HG03103 (cell line): ENCODE results near the gene EXT2.

Experiments used
- ATAC-seq: cut with Tn5 transposase; IDR thresholded peaks from one replicate; pipeline ENCODE4 v1.9.1; 2021; ENCODE audit warnings: low read depth; ENCODE audit not compliant: unreplicated experiment

Gene EXT2

GRCh38 chr11:44192462-44193100 is 97.1 kb downstream of the EXT2 start:
- ATAC-seq, result no peak

- ATAC-seq, result no peak
Measured at GRCh38 chr11:44193856-44194255, 98.4 kb downstream of the EXT2 start.

DNA sequence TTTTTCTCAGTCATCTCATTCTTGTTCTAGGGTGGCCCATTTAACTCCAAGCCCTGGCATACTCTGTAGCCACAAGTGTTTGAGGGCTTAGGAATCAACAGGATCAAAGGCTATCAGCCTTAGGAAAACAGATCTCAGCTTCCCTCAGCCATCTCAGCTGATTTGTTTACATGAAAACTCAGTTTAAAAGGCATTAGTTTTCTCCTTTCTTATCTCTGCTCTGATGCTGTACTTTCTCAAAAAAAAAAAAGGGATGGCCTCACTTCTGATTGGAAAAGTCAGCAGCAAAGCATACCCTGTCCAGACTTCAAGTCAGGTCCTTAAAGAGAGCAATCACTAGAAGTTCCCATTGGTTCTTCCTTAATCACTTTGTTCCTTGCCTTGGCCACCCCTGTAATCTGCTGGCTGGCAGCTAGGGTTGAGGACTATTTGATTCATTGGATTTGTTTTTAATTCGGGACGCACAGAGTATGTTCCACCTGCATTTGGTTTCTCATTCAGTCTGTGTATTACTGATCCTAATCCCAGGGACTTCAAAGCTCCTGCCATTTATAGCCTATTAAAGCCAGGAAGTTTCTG is 102.8 kb downstream of the EXT2 start:
- ATAC-seq, result no peak

- ATAC-seq, result no peak
Measured at GRCh38 chr11:44199298-44199697, 103.8 kb downstream of the EXT2 start.

DNA sequence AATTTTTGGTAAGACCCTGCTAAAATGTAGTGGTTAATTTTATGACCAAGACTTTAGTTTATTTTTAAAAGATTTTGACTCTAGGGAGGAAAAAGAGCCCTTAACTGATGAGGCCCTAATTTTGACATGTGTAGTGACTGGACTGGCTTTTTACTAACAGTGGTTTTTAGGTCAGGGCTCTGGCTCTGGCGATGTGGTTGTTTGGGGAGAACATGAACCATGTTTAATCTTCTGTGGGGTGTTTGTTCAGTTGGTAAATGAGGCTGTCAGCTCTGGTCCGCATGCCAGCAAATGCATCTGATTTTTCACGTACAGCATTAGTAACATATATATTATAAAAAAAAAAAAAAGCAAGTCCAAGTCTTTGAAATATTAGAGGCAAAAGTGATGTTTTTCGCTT is 104.3 kb downstream of the EXT2 start:
- ATAC-seq, result no peak

DNA sequence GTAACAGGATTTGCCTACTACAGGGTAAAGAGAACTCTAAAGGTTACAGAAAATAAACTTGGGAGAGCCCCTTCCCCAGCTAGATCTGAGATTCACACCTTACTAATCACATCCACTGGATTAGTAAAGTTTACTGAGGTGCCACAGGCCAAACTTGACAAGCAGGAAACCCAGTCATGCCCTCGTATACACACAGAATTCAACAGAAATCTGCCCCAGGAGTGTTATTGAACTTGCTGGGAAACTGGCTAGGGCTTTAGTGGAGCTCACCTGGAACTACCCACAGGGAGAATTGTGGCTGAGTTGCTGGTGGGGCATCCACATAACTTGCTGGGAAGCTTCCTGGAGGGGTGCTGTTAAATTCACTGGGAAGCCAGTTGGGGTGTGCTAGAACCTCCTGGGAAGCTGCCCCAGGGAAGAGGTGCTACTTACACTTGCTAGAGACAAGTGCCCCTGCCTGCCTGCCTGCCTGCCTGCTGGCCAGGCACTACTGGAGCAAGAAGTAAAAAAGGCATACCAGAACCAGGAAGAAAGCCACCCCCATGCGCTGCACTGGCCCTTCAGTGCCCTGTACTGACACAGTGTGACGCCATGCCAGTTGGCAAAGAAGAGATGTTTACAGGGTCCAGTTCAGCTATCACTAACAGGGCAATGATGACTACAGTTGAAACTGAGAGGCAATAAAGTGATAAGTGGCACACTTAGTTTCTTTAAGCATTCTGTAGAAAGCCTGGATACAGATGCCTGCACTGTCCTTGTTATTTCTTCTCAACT is 108.0 kb downstream of the EXT2 start:
- ATAC-seq, result no peak

GRCh38 chr11:44205352-44205751 is 109.9 kb downstream of the EXT2 start:
- ATAC-seq, result no peak

GRCh38 chr11:44205836-44206235 is 110.4 kb downstream of the EXT2 start:
- no peak for ATAC-seq

DNA sequence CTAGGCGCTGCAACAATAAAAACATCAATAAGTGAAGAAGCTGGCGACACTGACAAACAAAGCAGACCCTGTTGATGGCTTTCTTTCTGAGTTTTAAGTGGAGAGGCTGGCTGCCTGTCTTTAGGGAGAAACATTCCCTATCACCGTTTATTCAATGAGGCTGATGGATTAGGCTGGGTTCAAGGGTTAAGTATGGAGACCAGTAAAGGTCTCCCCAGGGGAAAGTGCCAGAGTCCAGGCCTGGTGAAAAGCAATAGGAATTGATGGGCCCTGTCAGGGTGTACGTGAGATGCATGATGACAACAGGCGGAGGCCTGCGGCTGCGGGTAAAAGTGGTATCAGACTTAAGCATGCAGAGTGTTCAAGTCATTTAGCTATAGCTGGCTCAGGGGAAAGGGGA is 111.8 kb downstream of the EXT2 start:
- no peak for ATAC-seq

DNA sequence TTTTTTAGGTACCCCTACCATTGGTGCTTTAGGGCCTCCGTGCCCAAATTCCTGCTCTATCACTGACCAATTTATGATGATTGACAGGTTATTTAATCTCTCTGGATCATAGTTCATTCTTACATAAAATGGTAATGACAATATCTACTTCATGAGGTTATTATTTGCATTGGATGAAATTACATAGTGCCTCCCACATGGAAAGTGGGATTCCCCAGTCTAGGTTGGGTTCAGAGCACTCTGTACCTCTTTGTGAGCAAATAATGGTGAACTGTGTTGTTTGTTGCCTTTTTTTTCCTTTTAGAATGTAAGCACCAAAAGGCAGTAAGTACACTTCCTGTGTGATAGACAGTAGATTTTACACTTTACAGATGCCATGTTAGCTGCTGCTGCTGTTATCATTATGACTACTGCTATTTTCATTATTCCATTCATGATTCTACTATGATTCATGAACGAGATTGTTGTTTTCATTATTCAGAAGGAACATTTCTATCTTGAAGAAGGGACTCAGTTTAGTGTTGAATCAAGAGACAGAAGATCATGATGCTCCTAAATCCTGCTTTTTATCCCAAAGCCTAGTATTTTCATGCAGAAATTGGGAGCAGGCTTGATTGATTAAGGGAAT is 113.6 kb downstream of the EXT2 start:
- ATAC-seq, result no peak

- ATAC-seq, result no peak
Measured at GRCh38 chr11:44212128-44212527, 116.7 kb downstream of the EXT2 start.

- ATAC-seq, result no peak
Measured at GRCh38 chr11:44213148-44213547, 117.7 kb downstream of the EXT2 start.

GRCh38 chr11:44217432-44217831 is 122.0 kb downstream of the EXT2 start:
- ATAC-seq, result no peak

- ATAC-seq, result no peak
Measured at GRCh38 chr11:44219830-44220796, 124.6 kb downstream of the EXT2 start.

- ATAC-seq, result no peak
Measured at GRCh38 chr11:44221456-44221855, 126.0 kb downstream of the EXT2 start.

- no peak for ATAC-seq
Measured at GRCh38 chr11:44221992-44222391, 126.5 kb downstream of the EXT2 start.

DNA sequence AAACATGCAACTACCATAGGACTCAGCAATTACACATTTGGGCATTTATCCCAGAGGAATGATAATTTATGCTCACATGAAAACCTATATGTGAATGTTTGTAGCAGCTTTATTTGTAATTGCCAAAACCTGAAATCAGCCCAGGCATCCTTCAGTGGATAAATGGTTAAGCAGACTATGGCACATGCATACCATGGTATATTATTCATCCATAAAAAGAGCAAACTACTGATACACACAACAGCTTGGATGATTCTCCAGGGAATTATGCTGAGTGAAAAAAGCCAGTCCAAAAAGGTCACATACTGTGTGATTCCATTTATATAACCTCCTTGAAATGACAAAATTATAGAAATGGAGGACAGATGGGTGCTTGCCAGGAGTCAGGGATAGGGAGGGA is 127.8 kb downstream of the EXT2 start:
- no peak for ATAC-seq

GRCh38 chr11:44224867-44225501 is 129.5 kb downstream of the EXT2 start:
- no peak for ATAC-seq

DNA sequence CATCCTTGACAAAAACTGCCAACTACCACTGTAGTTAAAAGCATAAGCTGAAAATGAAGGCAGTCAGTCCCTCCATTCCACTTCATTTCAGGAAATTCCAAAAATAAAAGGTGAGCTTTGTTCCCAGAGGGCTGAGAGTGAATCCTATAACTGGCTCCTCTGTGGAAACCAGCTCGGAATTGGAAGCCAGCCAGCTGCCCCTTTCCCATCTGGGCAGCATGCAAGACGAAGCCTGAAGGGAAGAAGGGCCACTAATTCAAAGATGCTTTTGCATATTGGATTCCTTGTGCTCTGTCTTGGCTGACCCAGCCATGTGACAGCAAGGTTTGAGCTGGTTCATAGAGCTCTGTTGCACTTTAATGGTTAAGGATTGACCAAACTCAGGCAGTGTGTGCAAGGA is 131.0 kb downstream of the EXT2 start:
- ATAC-seq, result no peak

- ATAC-seq, result no peak
Measured at GRCh38 chr11:44226945-44227344, 131.5 kb downstream of the EXT2 start.
